PC-3 (cell line): ENCODE data around the gene ZACN. TPM values are rescaled to one million over a fixed set of nuclear protein-coding genes. Genes with fewer than 3 reads are reported as not detected.
"Not testable (repeated sequence)": the region's sequence is repeated elsewhere in the genome, so short reads cannot be mapped to it uniquely, and the experiment has no call there.

ENCODE experiments used
- ATAC-seq: fragments of 200-7000 bp; cut with Tn5 transposase; 2 replicates; pipeline ENCODE4 v1.9.1; 2020; ENCODE audit warnings: mild to moderate bottlenecking, moderate library complexity
- BruUV-seq: library from RNA; stranded (reverse); fragments of 400-500 nt; replicated peaks from 2 replicates; lab custom pipeline; 2021; lab: Mats Ljungman, UMichigan
- CTCF ChIA-PET: fragments of 300-600 bp; sonication (Branson Sonifier 250); formaldehyde crosslinking; loops from one replicate; lab custom pipeline; 2022; ENCODE audit warnings: antibody characterized with exemption; lab: Charles Lee
- POLR2A ChIA-PET: fragments of 300-600 bp; sonication (Branson Sonifier 250); formaldehyde crosslinking; loops from one replicate; lab custom pipeline; 2022; ENCODE audit warnings: antibody characterized with exemption; ENCODE audit not compliant: unreplicated experiment; lab: Charles Lee
- DNase-seq: peaks from one replicate; pipeline ENCODE4 v3.0.0-alpha.2; 2015
- H2AFZ ChIP-seq: fragments of 300-600 bp; sonication (generic); 2 replicates; pipeline ENCODE4 v1.6.0; 2016; ENCODE audit warnings: antibody characterized with exemption, low read length
- H3F3A ChIP-seq: fragments of 300-600 bp; sonication (generic); one replicate; pipeline ENCODE4 v1.6.0; 2017; ENCODE audit warnings: antibody characterized with exemption, low read length, control low read depth, mild to moderate bottlenecking; ENCODE audit not compliant: unreplicated experiment
- H3K27ac ChIP-seq: fragments of 300-600 bp; sonication (generic); 2 replicates; pipeline ENCODE4 v1.5.1; 2016; ENCODE audit warnings: mild to moderate bottlenecking, low read length
- H3K27me3 ChIP-seq: fragments of 300-600 bp; sonication (generic); 2 replicates; pipeline ENCODE4 v1.6.1; 2016; ENCODE audit warnings: low read length, mixed read lengths
- H3K36me3 ChIP-seq: fragments of 300-600 bp; sonication (generic); 2 replicates; pipeline ENCODE4 v1.6.1; 2016; ENCODE audit warnings: low read depth, mixed run types, low read length, mixed read lengths
- H3K4me1 ChIP-seq: fragments of 300-600 bp; sonication (generic); 2 replicates; pipeline ENCODE4 v1.5.1; 2016; ENCODE audit warnings: low read length; ENCODE audit not compliant: insufficient read depth
- H3K4me2 ChIP-seq: fragments of 300-600 bp; sonication (generic); 2 replicates; pipeline ENCODE4 v1.6.0; 2016; ENCODE audit warnings: low read length
- H3K4me3 ChIP-seq: fragments of 300-600 bp; sonication (generic); 2 replicates; pipeline ENCODE4 v1.5.1; 2016; ENCODE audit warnings: mild to moderate bottlenecking, low read length, mixed read lengths
- H3K79me2 ChIP-seq: fragments of 300-600 bp; sonication (generic); 2 replicates; pipeline ENCODE4 v1.6.1; 2017; ENCODE audit warnings: low read length, mixed read lengths
- H3K9ac ChIP-seq: fragments of 300-600 bp; sonication (generic); 2 replicates; pipeline ENCODE4 v1.6.0; 2016; ENCODE audit warnings: mild to moderate bottlenecking, low read length
- H3K9me2 ChIP-seq: fragments of 300-600 bp; sonication (generic); replicated peaks from 2 replicates; pipeline ENCODE4 v1.6.1; 2016; ENCODE audit warnings: mixed run types, low read length, mixed read lengths
- H3K9me3 ChIP-seq: fragments of 300-600 bp; sonication (generic); 2 replicates; pipeline ENCODE4 v1.6.1; 2016; ENCODE audit warnings: low read length, mixed read lengths
- H4K20me1 ChIP-seq: fragments of 300-600 bp; sonication (generic); 2 replicates; pipeline ENCODE4 v1.6.1; 2016; ENCODE audit warnings: low read length, mixed read lengths
- EZH2 ChIP-seq: fragments of 300-600 bp; sonication (generic); IDR thresholded peaks from one replicate; pipeline ENCODE4 v1.6.1; 2017; ENCODE audit warnings: antibody characterized with exemption, mild to moderate bottlenecking, low read length; ENCODE audit not compliant: unreplicated experiment
- EZH2phosphoT487 ChIP-seq: fragments of 300-600 bp; sonication (generic); IDR thresholded peaks from 2 replicates; pipeline ENCODE4 v1.6.1; 2018; ENCODE audit warnings: mild to moderate bottlenecking, antibody characterized with exemption, low read length, borderline replicate concordance
- intact Hi-C: fragments of 100-400 bp; cut with micrococcal nuclease; formaldehyde crosslinking; loops from 2 replicates; pipeline ENCODE4 v1.9.0; 2023
- total RNA-seq: library from RNA; depleted of rRNA; stranded (reverse); fragments of >200 nt; gene quantifications from 2 replicates; pipeline ENCODE4 v1.2.3, GENCODE V29; 2014
- TF ChIP-seq, protein P1 (sequence below): fragments of 300-600 bp; sonication (generic); conservative IDR thresholded peaks from 2 replicates; pipeline ENCODE4 v1.5.1; 2017; ENCODE audit warnings: antibody characterized with exemption, low read depth, mild to moderate bottlenecking, low read length

The ZACN gene
- total RNA-seq, 1 experiment from 2014 or later: 0.11 TPM

DNA sequence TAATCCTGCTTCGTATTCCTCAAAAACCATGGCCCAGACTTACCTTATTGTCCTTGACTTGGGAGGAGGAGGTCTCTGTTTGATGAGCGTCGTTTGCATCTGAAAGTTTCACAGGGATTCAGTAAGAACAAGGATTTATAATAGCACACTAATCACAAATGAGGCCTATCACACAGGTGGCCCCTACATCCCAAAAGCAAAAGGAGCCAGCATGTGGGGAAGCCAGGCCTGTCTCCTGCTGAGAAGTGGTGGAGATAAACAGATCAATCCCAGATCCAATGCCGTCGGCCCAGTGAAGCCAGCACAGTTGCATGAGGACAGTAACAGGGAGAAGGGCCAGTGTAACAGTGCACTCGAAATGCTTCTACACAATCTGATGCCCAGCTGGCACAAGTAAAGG, 38.6 kb upstream of the ZACN start:
- Histone ChIP-seq H3K9ac (no peak overlapping the region), H3K27me3 (no peaks in the 10 kb centered on the region), H3K79me2 (no peaks in the 10 kb centered on the region), H4K20me1 (no peaks in the 10 kb centered on the region), H3K27ac (no peak overlapping the region), H3K36me3 (peaks cover 66% of the 10 kb centered on the region), H3K9me3 (no peaks in the 10 kb centered on the region), H2AFZ (no peak overlapping the region), H3K4me2 (no peak overlapping the region), H3K4me3 (no peak overlapping the region), H3F3A (no peaks in the 10 kb centered on the region), H3K9me2 (no peaks in the 10 kb centered on the region), H3K4me1 (no peaks in the 10 kb centered on the region)
- ChIA-PET POLR2A (no interaction called here), CTCF (no interaction called here)
- ATAC-seq (no peak), DNase-seq (no peak)
- BruUV-seq: no TSS peak
- TF ChIP-seq EZH2phosphoT487: no peak
- no peak for TF ChIP-seq EZH2
- TF ChIP-seq, protein P1, sequence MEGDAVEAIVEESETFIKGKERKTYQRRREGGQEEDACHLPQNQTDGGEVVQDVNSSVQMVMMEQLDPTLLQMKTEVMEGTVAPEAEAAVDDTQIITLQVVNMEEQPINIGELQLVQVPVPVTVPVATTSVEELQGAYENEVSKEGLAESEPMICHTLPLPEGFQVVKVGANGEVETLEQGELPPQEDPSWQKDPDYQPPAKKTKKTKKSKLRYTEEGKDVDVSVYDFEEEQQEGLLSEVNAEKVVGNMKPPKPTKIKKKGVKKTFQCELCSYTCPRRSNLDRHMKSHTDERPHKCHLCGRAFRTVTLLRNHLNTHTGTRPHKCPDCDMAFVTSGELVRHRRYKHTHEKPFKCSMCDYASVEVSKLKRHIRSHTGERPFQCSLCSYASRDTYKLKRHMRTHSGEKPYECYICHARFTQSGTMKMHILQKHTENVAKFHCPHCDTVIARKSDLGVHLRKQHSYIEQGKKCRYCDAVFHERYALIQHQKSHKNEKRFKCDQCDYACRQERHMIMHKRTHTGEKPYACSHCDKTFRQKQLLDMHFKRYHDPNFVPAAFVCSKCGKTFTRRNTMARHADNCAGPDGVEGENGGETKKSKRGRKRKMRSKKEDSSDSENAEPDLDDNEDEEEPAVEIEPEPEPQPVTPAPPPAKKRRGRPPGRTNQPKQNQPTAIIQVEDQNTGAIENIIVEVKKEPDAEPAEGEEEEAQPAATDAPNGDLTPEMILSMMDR: no peak
- intact Hi-C loops: no loop called here

DNA sequence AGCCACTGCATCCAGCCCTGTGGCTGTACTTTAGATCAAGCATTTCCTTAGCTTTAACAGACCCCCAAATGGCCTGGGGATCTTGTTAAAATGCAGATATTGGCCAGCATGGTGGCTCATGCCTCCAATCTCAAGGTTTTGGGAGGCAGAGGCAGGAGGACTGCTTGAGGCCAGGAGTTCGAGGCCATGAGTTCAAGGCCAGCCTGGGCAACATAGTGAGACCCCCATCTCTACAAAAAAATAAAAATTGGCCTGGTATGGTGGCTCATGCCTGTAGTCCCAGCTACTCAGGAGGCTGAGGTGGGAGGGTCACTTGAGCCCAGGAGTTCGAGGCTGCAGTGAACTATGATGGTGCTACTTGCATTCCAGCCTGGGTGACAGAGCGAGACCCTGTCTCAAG, 36.1 kb upstream of the ZACN start:
- POLR2A ChIA-PET, H3K4me2 ChIP-seq: not testable (repeated sequence)

GRCh38 chr17:76044475-76045007, 34.4 kb upstream of the ZACN start:
- H2AFZ ChIP-seq, H3K9me2 ChIP-seq, intact Hi-C loops, H3K4me3 ChIP-seq, H3K9ac ChIP-seq, H3K27ac ChIP-seq, H3F3A ChIP-seq, CTCF ChIA-PET, H3K9me3 ChIP-seq, H3K4me2 ChIP-seq, H3K4me1 ChIP-seq, BruUV-seq, DNase-seq, ATAC-seq, H3K79me2 ChIP-seq, H4K20me1 ChIP-seq, H3K27me3 ChIP-seq, POLR2A ChIA-PET: not testable (repeated sequence)
- H3K36me3 ChIP-seq: peaks cover 87% of the 10 kb centered on the region

More for the DNA sequence above, 36.1 kb upstream of the ZACN start:
- H3K79me2 ChIP-seq, H3K9me2 ChIP-seq, H3F3A ChIP-seq, H3K27ac ChIP-seq, H3K9me3 ChIP-seq, H3K4me3 ChIP-seq, ATAC-seq, H3K27me3 ChIP-seq, CTCF ChIA-PET, DNase-seq, H3K9ac ChIP-seq, H4K20me1 ChIP-seq, H3K4me1 ChIP-seq, H2AFZ ChIP-seq, intact Hi-C loops, BruUV-seq: not testable (repeated sequence)
- H3K36me3 ChIP-seq: peaks cover 84% of the 10 kb centered on the region

DNA sequence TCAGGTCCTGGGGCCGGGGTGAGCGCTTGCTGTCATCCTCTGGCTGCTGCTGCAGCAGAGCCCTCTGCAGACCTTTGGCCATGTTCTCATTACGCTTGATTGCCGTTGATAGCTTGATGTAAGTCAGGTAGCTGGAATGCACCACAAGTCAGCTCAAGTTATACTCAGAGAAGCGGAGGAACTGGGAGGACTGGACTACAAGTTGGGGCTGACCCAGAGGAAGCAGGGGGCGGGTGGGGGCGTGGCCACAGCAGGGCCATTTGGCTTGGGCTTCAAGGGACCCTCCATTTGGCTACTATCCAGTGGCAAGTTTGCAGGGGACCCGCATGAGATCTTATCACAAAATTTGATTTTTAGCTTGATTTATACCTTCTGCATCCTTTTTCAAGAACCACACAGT, 32.9 kb upstream of the ZACN start:
- BruUV-seq: no TSS peak
- no peak for ATAC-seq
- POLR2A ChIA-PET: no interaction called here
- no peaks in the 10 kb centered on the region for H4K20me1 ChIP-seq
- TF ChIP-seq EZH2phosphoT487 (no peak), EZH2 (no peak)
- TF ChIP-seq, protein P1: no peak
- peaks cover 87% of the 10 kb centered on the region for H3K36me3 ChIP-seq
- peaks cover 6% of the 10 kb centered on the region for H3K4me1 ChIP-seq
- CTCF ChIA-PET: no interaction called here
- H3K4me3 ChIP-seq: no peak overlapping the region
- intact Hi-C loops: no loop called here
- H3K9me3 ChIP-seq: no peaks in the 10 kb centered on the region
- no peaks in the 10 kb centered on the region for H3F3A ChIP-seq
- no peaks in the 10 kb centered on the region for H3K9me2 ChIP-seq
- H3K4me2 ChIP-seq: no peak overlapping the region
- H3K27me3 ChIP-seq: no peaks in the 10 kb centered on the region
- 0 out of 2 replicates have a peak, but pooled peaks cover 4% of the 10 kb centered on the region for H3K79me2 ChIP-seq
- H2AFZ ChIP-seq: no peak overlapping the region
- H3K27ac ChIP-seq: no peak overlapping the region
- no peak overlapping the region for H3K9ac ChIP-seq
- DNase-seq: no peak
